ENCODE results near the gene CFAP299.

Gene CFAP299

DNA sequence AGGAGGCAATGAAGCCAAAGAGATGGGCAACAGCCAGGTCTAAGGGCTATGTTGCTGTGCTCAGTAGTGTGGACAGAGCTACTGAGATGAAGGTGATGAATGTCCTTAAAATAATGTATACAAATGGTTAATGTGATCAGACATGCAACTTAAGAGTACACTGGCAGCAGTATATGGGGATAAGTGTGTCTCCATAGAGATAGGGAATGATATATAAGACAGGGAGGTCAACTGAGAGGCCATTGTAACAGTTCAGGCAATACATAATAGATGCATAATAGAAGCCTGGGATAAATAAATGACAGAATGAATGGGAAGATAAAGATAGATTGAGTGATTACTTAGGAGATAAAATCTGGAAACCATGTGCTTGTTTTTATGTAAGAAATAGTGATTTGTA is 250.0 kb downstream of the CFAP299 start:
- DNase-seq (ENCODE audit: low spot score) = no peak
- TF ChIP-seq, protein P1, sequence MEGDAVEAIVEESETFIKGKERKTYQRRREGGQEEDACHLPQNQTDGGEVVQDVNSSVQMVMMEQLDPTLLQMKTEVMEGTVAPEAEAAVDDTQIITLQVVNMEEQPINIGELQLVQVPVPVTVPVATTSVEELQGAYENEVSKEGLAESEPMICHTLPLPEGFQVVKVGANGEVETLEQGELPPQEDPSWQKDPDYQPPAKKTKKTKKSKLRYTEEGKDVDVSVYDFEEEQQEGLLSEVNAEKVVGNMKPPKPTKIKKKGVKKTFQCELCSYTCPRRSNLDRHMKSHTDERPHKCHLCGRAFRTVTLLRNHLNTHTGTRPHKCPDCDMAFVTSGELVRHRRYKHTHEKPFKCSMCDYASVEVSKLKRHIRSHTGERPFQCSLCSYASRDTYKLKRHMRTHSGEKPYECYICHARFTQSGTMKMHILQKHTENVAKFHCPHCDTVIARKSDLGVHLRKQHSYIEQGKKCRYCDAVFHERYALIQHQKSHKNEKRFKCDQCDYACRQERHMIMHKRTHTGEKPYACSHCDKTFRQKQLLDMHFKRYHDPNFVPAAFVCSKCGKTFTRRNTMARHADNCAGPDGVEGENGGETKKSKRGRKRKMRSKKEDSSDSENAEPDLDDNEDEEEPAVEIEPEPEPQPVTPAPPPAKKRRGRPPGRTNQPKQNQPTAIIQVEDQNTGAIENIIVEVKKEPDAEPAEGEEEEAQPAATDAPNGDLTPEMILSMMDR (IDR thresholded peaks at IDR 0.05; ENCODE audit: extremely low read depth, insufficient read depth, missing control alignments) = no peak
- in situ Hi-C loops (cut with MboI; ENCODE audit: low pct_unique_long_range_greater_than_20kb, low sequenced_read_pairs, unreplicated experiment) = no loop called here

DNA sequence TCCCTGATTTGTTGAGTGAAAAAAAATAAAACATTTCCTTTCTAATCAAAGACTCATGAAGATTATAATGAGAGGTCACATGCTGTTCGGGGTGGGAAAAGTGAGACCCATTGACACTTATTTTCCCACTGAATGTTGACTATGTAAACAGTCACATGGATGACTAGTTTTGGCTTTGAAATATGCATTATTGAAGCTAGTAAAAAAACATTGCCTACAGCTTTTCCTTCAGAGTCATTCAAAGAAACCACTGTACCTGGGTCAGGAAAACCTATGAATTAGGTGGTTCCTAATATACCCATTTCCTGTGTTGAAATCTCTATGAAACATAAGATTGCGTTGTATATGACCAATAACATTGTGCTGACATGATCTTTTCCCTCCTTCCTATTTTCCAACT is 251.2 kb downstream of the CFAP299 start:
- DNase-seq (ENCODE audit: low spot score) = no peak
- TF ChIP-seq, protein P1 (IDR thresholded peaks at IDR 0.05; ENCODE audit: extremely low read depth, insufficient read depth, missing control alignments) = no peak
- in situ Hi-C loops (cut with MboI; ENCODE audit: low pct_unique_long_range_greater_than_20kb, low sequenced_read_pairs, unreplicated experiment) = no loop called here

DNA sequence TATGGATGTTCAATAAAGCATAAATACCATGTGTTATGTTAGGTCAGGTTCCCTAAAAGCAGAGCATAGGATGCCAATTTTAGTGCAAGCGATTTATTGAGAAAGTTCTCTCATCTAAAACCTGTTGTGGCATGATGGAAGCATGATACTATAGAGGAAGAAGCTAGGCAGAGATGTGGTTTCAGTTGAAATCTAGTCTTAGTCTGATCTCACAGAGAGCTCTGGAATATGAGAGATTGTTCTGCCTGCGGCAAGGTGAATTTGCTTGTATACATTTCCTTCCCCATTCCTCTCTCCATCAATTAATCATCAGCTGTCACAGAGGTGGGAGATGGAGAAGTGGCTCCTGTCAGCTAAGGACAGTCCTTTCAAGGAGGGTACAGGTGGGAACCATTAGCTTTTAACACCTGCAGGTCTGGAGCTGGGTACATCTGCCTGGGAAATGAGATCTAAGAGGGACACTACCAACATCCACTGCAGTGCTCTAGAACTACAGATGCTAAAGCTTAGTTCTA is 252.4 kb downstream of the CFAP299 start:
- no peak for DNase-seq (ENCODE audit: low spot score)
- in situ Hi-C loops (cut with MboI; ENCODE audit: low pct_unique_long_range_greater_than_20kb, low sequenced_read_pairs, unreplicated experiment) = no loop called here
- TF ChIP-seq, protein P1 (IDR thresholded peaks at IDR 0.05; ENCODE audit: extremely low read depth, insufficient read depth, missing control alignments) = no peak

DNA sequence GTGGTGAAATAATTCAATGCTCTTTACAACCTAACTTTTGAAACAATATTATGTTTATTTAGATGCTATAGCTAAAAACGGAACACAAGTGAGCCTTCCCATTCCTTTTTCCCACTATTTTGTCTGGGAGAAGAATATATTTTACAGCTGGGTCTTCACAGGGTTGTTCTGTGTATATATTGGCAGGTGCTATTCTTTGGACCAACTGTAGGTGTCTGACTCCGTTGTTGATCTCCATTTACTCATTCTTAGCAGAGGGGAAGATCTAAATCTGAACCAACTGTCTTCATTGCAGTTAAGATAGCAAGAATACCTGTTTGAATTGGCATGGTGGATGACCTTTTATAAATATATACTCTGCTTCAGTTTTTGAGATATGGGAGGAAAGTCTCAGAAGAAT is 257.4 kb downstream of the CFAP299 start:
- DNase-seq (ENCODE audit: low spot score) = peak; percentile 12
- in situ Hi-C loops (cut with MboI; ENCODE audit: low pct_unique_long_range_greater_than_20kb, low sequenced_read_pairs, unreplicated experiment) = no loop called here
- TF ChIP-seq, protein P1 (IDR thresholded peaks at IDR 0.05; ENCODE audit: extremely low read depth, insufficient read depth, missing control alignments) = peak; percentile 32

DNA sequence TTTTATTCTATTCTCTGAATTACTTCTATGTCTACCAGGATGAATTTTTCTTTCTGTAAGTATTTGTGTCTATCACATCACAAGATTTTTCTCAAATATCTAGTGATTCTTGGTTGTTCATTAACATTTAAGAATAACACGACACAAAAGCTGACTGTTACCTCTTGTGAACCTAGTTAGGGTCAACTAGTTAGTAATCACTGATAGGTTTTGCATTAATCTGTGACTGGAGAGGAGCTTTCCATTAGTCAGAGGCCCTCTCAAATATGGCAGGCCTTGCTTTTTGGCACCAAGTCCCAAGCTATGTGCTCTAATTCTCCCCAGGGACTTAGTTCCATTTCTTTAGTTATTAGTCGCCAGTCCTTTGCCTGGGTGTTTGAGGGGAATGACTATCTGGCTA is 259.2 kb downstream of the CFAP299 start:
- no peak for DNase-seq (ENCODE audit: low spot score)
- in situ Hi-C loops (cut with MboI; ENCODE audit: low pct_unique_long_range_greater_than_20kb, low sequenced_read_pairs, unreplicated experiment) = no loop called here
- TF ChIP-seq, protein P1 (IDR thresholded peaks at IDR 0.05; ENCODE audit: extremely low read depth, insufficient read depth, missing control alignments) = no peak

DNA sequence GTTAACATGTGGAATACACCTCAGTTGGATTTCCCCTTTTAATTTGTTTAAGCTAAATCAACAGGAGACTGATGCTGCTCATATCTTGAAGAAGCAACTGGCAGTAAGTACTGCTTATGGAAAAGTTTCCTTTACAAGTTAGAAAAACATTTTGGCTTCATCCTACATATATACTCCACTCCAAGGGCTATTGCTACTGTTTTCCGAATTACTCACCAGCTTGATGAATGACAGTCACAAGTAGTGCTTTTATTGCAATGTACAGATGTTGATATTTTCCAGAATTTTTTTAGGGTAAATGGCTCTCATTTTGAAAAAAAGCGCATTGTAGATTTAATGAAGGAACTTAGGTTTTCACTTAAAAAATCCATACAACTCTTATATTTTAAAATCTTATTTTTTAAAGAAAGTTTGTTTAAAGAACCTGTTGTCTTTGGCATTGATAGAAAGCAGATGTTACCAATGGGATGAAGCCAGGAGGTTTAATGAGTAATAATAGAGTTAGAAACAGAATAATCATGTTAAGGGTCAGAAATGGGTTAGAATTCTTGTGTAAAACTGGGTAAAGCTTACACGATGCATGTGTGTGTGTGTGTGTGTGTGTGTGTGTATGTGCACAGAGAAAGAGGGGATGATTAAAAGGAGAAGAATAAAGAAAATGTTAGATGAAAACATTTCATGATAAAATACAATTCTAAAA is 272.9 kb downstream of the CFAP299 start:
- in situ Hi-C loops (cut with MboI; ENCODE audit: low pct_unique_long_range_greater_than_20kb, low sequenced_read_pairs, unreplicated experiment) = no loop called here
- TF ChIP-seq, protein P1 (IDR thresholded peaks at IDR 0.05; ENCODE audit: extremely low read depth, insufficient read depth, missing control alignments) = no peak

More for the DNA sequence above, 272.9 kb downstream of the CFAP299 start:
- DNase-seq (ENCODE audit: low spot score) = no peak

Data from GM13977 (cell line).